Motor neuron (in vitro differentiated cells): ENCODE measurements around the gene SLC12A6. TPM values are rescaled to one million over a fixed set of nuclear protein-coding genes. Genes with fewer than 3 reads are reported as not detected.
"Not testable (repeated sequence)": the region's sequence is repeated elsewhere in the genome, so short reads cannot be mapped to it uniquely, and the experiment has no call there.

Experiments
- ATAC-seq, 8 experiments: fragments of 200-7000 bp; cut with Tn5 transposase; replicated peaks in 6 of 8; 2 replicates each; pipeline ENCODE4 v1.8.0; 2021; ENCODE audit warnings: mild to moderate bottlenecking in 8 of 8, moderate library complexity in 8 of 8
- H3K27ac ChIP-seq, 2 donors: fragments of 250-450 bp; sonication (Bioruptor Pico); 2 replicates each; pipeline ENCODE4 v1.9.0; 2021; ENCODE audit warnings: antibody characterized with exemption in 2 of 2, mild to moderate bottlenecking in 2 of 2, moderate library complexity in 1 of 2
- H3K4me1 ChIP-seq, 2 donors: fragments of 250-450 bp; sonication (Bioruptor Pico); replicated peaks in 1 of 2; 2 replicates each; pipeline ENCODE4 v1.6.1; 2021; ENCODE audit warnings: antibody characterized with exemption in 2 of 2, mild to moderate bottlenecking in 2 of 2, moderate library complexity in 1 of 2
- H3K4me3 ChIP-seq, 5 donors: fragments of 250-450 bp; sonication (Bioruptor Pico); 2 replicates each; pipeline ENCODE4 v1.9.0; 2021; ENCODE audit warnings: antibody characterized with exemption in 5 of 5, mild to moderate bottlenecking in 5 of 5, moderate library complexity in 4 of 5
- WGBS, 10 experiments: fragments of 450-650 bp; shearing (Covaris generic); methylation state at CpG; one replicate each; pipeline ENCODE4 v1.0.0; 2022; 5-methylcytosine and 5-hydroxymethylcytosine counted together
- in situ Hi-C, 9 experiments: fragments of 400-800 bp; cut with MboI; loops; one replicate each; pipeline ENCODE4 v1.15.0; 2021; ENCODE audit warnings: low sequenced_read_pairs in 9 of 9, low pct_unique_long_range_greater_than_20kb in 2 of 9; ENCODE audit not compliant: unreplicated experiment in 9 of 9
- total RNA-seq, 8 experiments: library from RNA; unstranded; fragments of 300-600 nt; gene quantifications; 2 replicates each; pipeline versions ENCODE4 v1.2.3 to v1.2.4, GENCODE V29; 2022

Gene SLC12A6
- total RNA-seq, 8 experiments from 2014 or later = 9.6 to 21.8 (median 13.7) TPM

DNA sequence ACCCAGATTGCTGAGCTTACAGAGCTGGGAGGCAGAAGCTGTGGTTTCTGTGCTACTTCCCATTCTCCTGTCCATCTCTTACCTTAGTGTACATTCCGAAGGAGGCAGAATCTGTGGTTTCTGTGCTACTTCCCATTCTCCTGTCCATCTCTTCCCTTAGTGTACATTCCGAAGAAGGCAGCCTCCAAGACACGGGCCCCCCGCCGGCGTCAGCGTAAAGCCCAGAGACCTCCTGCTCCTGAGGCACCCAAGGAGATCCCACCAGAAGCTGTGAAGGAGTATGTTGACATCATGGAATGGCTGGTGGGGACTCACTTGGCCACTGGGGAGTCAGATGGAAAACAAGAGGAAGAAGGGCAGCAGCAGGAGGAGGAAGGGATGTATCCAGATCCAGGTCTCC, 16.7 kb upstream of the SLC12A6 start:
- WGBS, 10 experiments = 80 to 100% (median 100%) methylated on average over 1 to 6 of the region's 7 CpGs; no CpG with 5 or more reads in 5 of the 10 experiments
- in situ Hi-C loops = loop anchor here in 3 of 9 experiments (25.0 kb wide), 2 partner anchors 233 to 242 kb away; partner anchors contain the start of genes GOLGA8B (in 2 of the 3), EMC7 (in 1 of the 3) and PGBD4 (in 1 of the 3)

DNA sequence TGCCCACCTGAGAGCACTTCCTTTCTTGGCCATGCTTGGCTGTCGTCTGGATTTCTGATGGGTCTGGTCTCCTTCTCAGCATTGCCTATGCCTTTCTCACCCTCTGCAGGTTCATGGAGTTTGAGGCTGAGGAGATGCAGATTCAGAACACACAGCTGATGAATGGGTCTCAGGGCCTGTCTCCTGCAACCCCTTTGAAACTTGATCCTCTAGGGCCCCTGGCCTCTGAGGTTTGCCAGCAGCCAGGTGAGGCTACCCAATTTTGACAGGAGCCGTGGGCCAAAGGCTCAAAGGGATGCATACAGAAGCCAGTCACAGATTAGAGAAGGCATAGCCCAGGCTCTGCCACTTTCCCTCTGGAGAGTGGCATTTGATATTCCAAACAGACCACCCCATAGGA, 16.0 kb upstream of the SLC12A6 start:
- Histone ChIP-seq H3K4me3 (no peak overlapping the region), H3K4me1 (no peaks in the 10 kb centered on the region), H3K27ac (no peak overlapping the region)
- in situ Hi-C loops = loop anchor here in 3 of 9 experiments (25.0 kb wide), 2 partner anchors 234 to 241 kb away; partner anchors contain the start of genes GOLGA8B (in 2 of the 3), EMC7 (in 1 of the 3) and PGBD4 (in 1 of the 3)
- no peak for ATAC-seq
- 14 to 57% (median 45%) methylated on average over 1 to 2 of the region's 2 CpGs; no CpG with 5 or more reads in 6 of the 10 experiments for WGBS, 10 experiments

More for the DNA sequence above, 16.7 kb upstream of the SLC12A6 start:
- ATAC-seq = no peak
- H3K4me1 ChIP-seq = no peaks in the 10 kb centered on the region
- H3K27ac ChIP-seq = no peak overlapping the region
- no peak overlapping the region for H3K4me3 ChIP-seq

DNA sequence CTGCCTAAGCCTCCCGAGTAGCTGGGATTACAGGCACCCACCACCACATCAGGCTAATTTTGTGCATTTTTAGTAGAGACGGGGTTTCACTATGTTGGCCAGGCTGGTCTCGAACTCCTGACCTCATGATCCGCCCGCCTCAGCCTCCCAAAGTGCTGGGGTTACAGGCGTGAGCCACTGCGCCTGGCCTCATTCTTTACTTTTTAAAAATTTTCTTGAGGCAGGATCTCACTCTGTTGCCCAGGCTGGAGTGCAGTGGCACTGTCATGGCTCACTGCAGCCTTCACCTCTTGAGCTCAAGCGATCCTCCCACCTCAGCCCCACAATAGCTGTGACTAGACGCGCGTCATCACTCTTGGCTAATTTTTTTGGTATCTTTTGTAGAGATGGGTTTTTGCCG, 15.4 kb upstream of the SLC12A6 start:
- ATAC-seq, H3K27ac ChIP-seq, H3K4me1 ChIP-seq, H3K4me3 ChIP-seq: not testable (repeated sequence)
- in situ Hi-C loops = loop anchor here in 3 of 9 experiments (25.0 kb wide), 2 partner anchors 234 to 241 kb away; partner anchors contain the start of genes GOLGA8B (in 2 of the 3), EMC7 (in 1 of the 3) and PGBD4 (in 1 of the 3)
- WGBS, 10 experiments = 90 to 100% (median 100%) methylated on average over 1 to 5 of the region's 12 CpGs; no CpG with 5 or more reads in 5 of the 10 experiments

GRCh38 chr15:34349769-34350168, 12.2 kb upstream of the SLC12A6 start:
- Histone ChIP-seq H3K4me1 (no peaks in the 10 kb centered on the region), H3K4me3 (no peak overlapping the region), H3K27ac (no peak overlapping the region)
- ATAC-seq = no peak
- 20 to 72% (median 41%) methylated on average over 1 to 4 of the region's 4 CpGs; no CpG with 5 or more reads in 5 of the 10 experiments for WGBS, 10 experiments
- in situ Hi-C loops = loop anchor here in 4 of 9 experiments (25.0 kb wide), 4 partner anchors 112 to 262 kb away; partner anchors contain the start of genes EMC4 (in 2 of the 4), GOLGA8B (in 2 of the 4), EMC7 (in 1 of the 4) and PGBD4 (in 1 of the 4)

DNA sequence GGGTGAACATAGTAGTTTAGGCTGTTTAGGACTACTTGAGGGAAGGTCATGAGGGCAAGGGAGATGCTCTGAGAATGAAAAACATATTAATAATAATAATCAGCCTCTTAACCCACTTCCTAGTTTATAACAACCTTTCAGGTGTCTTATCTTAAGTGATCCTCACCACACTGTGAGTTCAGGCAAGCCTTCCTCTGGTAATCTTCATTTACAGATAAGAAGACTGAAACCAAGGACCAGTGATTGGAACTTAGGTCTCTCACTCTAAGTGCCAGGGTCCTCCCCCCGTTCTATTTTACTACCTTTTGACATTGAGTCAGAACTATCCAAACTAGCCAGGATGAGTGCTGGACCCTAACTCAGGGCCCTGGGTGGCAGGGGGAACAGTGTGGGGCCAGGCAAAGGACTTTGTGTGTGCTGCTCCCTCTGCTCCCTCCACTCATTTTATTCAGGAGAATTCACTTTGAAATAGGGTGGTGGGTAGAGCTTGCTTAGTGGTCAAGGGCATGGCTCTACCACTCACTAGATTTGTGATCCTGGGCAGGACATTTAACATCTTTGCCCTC, 11.2 kb upstream of the SLC12A6 start:
- Histone ChIP-seq H3K27ac (no peak overlapping the region), H3K4me3 (no peak overlapping the region), H3K4me1 (no peaks in the 10 kb centered on the region)
- in situ Hi-C loops = loop anchor here in 2 of 9 experiments (25.0 kb wide), 2 partner anchors 112 to 262 kb away; partner anchors contain the start of gene EMC4 (in 2 of the 2)
- no peak for ATAC-seq
- WGBS, 10 experiments = 17 to 100% (median 50%) methylated on average over 1 of the region's 1 CpG; no CpG with 5 or more reads in 3 of the 10 experiments

DNA sequence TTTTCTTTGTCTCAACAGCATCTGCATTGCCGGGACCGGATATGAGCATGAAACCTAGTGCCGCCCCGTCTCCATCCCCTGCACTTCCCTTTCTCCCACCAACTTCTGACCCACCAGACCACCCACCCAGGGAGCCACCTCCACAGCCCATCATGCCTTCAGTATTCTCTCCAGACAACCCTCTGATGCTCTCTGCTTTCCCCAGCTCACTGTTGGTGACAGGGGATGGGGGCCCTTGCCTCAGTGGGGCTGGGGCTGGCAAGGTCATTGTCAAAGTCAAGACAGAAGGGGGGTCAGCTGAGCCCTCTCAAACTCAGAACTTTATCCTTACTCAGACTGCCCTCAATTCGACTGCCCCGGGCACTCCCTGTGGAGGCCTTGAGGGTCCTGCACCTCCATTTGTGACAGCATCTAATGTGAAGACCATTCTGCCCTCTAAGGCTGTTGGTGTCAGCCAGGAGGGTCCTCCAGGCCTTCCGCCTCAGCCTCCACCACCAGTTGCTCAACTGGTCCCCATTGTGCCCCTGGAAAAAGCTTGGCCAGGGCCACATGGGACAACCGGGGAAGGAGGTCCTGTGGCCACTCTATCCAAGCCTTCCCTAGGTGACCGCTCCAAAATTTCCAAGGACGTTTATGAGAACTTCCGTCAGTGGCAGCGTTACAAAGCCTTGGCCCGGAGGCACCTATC, 10.5 kb upstream of the SLC12A6 start:
- H3K4me1 ChIP-seq = no peaks in the 10 kb centered on the region
- 60 to 100% (median 82%) methylated on average over 1 to 9 of the region's 13 CpGs; no CpG with 5 or more reads in 3 of the 10 experiments for WGBS, 10 experiments
- ATAC-seq = no peak
- no peak overlapping the region for H3K27ac ChIP-seq
- no peak overlapping the region for H3K4me3 ChIP-seq
- in situ Hi-C loops = loop anchor here in 2 of 9 experiments (25.0 kb wide), 2 partner anchors 111 to 261 kb away; partner anchors contain the start of gene EMC4 (in 2 of the 2)

- H3K4me1 ChIP-seq = peaks cover 0 to 8% of the 10 kb centered on the region in 2 donors
- WGBS, 10 experiments = 0 to 5% (median 2%) methylated on average over 7 to 23 of the region's 38 CpGs; no CpG with 5 or more reads in 2 of the 10 experiments
- ATAC-seq = peak; percentile 85 to 93 (median 90)
- peak within 1 kb of the TSS; percentile 42 to 61 (median 58) for H3K4me3 ChIP-seq
- in situ Hi-C loops = loop anchor here in 2 of 9 experiments (25.0 kb wide), 2 partner anchors 106 to 256 kb away; partner anchors contain the start of gene EMC4 (in 2 of the 2)
- peak within 1 kb of the TSS; percentile 73 to 87 for H3K27ac ChIP-seq
Observed at GRCh38 chr15:34342737-34343575, 5.4 kb upstream of the SLC12A6 start, which contains the start of the genes NOP10 and NUTM1. Gene NOP10, minus strand, starts transcription at chr15:34343136. Its CDS starts 63 bp downstream, at chr15:34343073. Gene NUTM1, plus strand, starts transcription at chr15:34343315. Its CDS starts 382 bp downstream, at chr15:34343697.

- 0 to 95% (median 53%) methylated on average over 2 to 12 of the region's 26 CpGs for WGBS, 10 experiments
- Histone ChIP-seq H3K27ac (peak overlapping the region; percentile 73 to 87), H3K4me3 (peak overlapping the region; percentile 42 to 61 (median 58))
- peak in 1 of 8 experiments; percentile 4 for ATAC-seq
- in situ Hi-C loops = loop anchor here in 2 of 9 experiments (25.0 kb wide), 2 partner anchors 105 to 255 kb away; partner anchors contain the start of gene EMC4 (in 2 of the 2)
- H3K4me1 ChIP-seq = not testable (repeated sequence)
Observed at GRCh38 chr15:34342213-34342736, 4.7 kb upstream of the SLC12A6 start.

- peaks cover 4 to 12% of the 10 kb centered on the region in 2 donors for H3K4me1 ChIP-seq
- in situ Hi-C loops = loop anchor here in 2 of 9 experiments (25.0 kb wide), 2 partner anchors 104 to 254 kb away; partner anchors contain the start of gene EMC4 (in 2 of the 2)
- 88 to 100% (median 94%) methylated on average over 1 to 15 of the region's 15 CpGs; no CpG with 5 or more reads in 1 of the 10 experiments for WGBS, 10 experiments
- H3K27ac ChIP-seq = no peak overlapping the region
- H3K4me3 ChIP-seq = peak overlapping the region in 4 of 5 donors; percentile 42 to 61 (median 58)
- ATAC-seq = no peak
Observed at GRCh38 chr15:34341381-34342212, 4.0 kb upstream of the SLC12A6 start.

DNA sequence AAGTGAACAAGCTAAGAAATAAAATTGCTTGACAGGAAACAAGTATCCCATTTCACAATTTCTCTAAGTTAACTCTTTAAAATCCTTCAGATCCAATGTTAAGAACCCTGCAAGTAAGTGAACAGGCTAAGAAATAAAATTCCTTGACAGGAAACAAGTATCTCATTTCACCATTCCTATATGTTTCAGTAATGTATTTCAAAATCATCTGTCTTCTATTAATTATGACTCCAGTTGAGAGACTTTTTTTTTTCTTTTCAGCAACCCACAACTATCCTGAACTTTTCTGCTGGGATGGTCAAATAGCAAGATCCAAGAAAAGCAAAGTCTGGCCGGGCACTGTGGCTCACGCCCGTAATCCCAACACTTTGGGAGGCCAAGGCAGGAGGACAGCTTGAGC, 2.4 kb upstream of the SLC12A6 start:
- Histone ChIP-seq H3K4me1 (peaks cover 16 to 20% of the 10 kb centered on the region in 2 donors), H3K4me3 (no peak overlapping the region), H3K27ac (no peak overlapping the region)
- 95 to 100% (median 99%) methylated on average over 1 to 3 of the region's 3 CpGs; no CpG with 5 or more reads in 4 of the 10 experiments for WGBS, 10 experiments
- in situ Hi-C loops = loop anchor here in 2 of 9 experiments (25.0 kb wide), 2 partner anchors 103 to 253 kb away; partner anchors contain the start of gene EMC4 (in 2 of the 2)
- no peak for ATAC-seq

DNA sequence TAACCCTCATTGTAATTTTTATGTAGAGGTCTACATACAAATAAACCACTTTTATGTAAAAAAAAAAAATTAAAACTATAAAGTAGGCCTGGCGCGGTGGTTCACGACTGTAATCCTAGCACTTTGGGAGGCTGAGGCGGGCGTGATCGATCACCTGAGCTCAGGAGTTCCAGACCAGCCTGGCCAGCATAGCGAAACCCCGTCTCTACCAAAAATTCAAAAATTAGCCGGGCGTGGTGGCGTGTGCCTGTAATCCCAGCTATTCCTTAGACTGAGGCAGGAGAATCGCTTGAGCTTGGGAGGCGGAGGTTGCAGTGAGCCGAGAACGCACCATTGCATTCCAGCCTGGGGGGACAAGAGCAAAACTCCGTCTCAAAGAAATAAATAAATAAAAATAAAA, 766 bp upstream of the SLC12A6 start:
- H3K4me1 ChIP-seq = peaks cover 16 to 25% of the 10 kb centered on the region in 2 donors
- peak overlapping the region; percentile 67 to 98 (median 77) for H3K4me3 ChIP-seq
- in situ Hi-C loops = loop anchor here in 2 of 9 experiments (25.0 kb wide), 2 partner anchors 101 to 251 kb away; partner anchors contain the start of gene EMC4 (in 2 of the 2)
- WGBS, 10 experiments = 66 to 96% (median 77%) methylated on average over 4 to 16 of the region's 16 CpGs; no CpG with 5 or more reads in 2 of the 10 experiments
- ATAC-seq = no peak
- peak overlapping the region in 1 of 2 donors; percentile 80 for H3K27ac ChIP-seq
